GM19043 (cell line): Measurements from ENCODE around the gene TLCD3B.

Experiments
- ATAC-seq: cut with Tn5 transposase; IDR thresholded peaks from one replicate; pipeline ENCODE4 v1.9.1; 2021; ENCODE audit warnings: low read depth; ENCODE audit not compliant: unreplicated experiment

Gene TLCD3B

DNA sequence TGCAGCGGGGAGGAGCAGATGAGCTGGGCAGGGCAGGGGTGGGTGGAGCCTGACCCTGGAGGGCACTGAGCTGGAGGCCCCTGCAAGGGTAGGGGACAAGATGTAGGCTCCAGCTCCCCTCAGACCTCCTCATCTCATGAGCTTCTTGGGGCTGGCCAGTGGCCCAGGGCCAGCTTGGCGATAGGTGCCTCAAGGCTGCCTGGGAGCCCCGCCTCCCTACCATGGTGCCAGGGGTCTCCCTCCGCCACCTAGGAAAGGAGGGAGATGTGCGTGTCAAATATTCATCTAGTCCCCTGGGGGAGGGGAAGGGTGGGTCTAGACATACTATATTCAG is 39.5 kb downstream of the TLCD3B start:
- ATAC-seq: no peak

DNA sequence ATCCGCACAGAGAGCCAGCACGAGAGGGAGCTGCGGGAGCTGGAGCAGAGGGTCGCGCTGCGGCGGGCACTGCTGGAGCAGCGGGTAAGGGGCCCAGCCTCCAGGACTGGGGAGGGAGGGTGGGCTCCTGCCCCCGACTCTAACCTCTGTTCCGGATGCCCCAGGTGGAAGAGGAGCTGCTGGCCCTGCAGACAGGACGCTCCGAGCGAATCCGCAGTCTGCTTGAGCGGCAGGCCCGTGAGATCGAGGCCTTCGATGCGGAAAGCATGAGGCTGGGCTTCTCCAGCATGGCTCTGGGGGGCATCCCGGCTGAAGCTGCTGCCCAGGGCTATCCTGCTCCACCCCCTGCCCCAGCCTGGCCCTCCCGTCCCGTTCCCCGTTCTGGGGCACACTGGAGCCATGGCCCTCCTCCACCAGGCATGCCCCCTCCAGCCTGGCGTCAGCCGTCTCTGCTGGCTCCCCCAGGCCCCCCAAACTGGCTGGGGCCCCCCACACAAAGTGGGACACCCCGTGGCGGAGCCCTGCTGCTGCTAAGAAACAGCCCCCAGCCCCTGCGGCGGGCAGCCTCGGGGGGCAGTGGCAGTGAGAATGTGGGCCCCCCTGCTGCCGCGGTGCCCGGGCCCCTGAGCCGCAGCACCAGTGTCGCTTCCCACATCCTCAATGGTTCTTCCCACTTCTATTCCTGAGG is 40.0 kb downstream of the TLCD3B start:
- no peak for ATAC-seq

DNA sequence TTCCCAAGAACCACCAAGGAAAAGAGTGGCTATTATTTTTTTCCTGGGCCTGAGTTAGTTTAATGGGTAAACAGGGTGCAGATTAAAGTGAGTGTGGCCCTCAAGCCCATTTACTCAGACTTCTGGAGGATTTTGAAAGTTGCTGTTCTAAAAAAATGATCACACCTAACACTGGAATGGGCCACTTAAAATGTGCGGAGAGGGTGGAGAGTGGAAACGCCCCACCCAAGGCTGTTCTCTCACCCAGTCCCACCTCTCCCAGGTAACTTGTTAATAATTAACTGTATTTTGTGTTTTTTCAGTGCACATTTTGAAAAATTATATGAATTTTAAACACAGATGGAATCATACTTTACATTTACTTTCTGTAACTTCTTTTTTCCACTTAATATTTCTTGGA is 41.0 kb downstream of the TLCD3B start:
- ATAC-seq: no peak

DNA sequence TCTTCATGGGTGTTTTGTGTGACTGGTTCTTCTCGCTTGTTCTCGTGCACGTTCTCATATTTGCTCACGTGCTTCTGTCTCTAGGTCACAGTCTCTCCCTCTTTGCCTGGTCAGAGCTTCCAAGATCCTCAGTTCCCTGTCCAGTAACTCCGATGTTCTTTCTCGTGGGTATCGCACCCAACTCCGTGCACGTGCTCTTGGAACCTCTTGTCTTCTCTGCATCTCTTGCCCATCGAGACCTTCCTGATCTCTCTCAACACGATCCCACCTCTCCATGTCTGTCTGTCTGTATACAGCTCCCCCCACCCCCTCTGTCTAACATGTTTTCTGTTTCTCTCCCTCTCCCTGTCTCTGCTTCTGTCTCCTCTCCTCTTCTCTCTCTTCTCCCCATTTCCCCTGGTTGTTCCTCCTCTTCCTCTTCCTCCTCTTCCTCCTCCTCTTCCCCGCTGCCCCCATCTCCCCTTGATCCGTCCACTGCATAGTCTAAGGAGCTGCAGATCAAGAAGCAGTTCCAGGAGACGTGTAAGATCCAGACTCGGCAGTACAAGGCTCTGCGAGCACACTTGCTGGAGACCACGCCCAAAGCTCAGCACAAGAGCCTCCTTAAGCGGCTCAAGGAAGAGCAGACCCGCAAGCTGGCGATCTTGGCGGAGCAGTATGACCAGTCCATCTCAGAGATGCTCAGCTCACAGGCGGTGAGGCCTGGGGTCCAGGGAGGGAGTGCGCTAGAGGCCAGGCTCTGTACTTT is 41.8 kb downstream of the TLCD3B start:
- ATAC-seq: no peak

DNA sequence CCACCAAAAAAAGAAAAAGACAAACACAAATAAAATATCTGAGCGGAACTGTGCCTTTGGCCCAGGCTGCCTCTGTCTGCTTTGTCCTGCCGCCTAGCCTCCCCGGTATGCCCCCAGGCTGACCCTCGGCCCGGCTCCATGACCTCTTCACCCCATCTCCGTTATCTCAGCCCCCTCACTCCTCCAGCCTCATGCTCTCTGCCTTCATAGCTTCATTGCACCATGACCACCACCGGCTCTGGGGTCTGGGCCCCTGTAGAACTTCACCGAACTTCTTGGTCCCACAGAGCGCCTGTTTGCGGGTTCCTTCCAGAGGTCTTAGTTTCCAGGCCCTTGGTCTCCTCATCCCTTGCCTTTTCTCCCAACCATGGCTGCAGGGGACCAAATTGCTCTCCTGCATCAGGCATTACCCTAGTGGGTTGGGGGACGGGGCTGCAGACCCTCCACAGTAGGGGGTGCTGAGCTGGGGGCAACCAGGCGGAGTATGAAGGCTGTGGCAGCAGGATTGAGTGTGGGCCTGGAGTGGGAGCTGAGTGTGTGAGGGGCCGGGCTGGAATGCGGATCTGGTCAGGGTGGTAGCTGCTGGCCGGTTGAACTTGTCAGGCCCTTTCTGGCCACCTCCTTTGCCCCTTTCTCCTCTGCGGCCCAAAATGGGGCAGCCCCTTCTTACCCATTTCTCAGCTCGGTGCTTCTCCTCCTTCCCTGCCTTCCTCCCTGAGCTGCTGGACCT is 42.6 kb downstream of the TLCD3B start:
- no peak for ATAC-seq

DNA sequence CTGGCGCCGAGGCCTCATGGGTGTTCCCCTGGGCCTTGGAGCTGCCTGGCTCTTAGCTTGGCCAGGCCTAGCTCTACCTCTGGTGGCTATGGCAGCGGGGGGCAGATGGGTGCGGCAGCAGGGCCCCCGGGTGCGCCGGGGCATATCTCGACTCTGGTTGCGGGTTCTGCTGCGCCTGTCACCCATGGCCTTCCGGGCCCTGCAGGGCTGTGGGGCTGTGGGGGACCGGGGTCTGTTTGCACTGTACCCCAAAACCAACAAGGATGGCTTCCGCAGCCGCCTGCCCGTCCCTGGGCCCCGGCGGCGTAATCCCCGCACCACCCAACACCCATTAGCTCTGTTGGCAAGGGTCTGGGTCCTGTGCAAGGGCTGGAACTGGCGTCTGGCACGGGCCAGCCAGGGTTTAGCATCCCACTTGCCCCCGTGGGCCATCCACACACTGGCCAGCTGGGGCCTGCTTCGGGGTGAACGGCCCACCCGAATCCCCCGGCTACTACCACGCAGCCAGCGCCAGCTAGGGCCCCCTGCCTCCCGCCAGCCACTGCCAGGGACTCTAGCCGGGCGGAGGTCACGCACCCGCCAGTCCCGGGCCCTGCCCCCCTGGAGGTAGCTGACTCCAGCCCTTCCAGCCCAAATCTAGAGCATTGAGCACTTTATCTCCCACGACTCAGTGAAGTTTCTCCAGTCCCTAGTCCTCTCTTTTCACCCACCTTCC is 43.5 kb downstream of the TLCD3B start:
- no peak for ATAC-seq

DNA sequence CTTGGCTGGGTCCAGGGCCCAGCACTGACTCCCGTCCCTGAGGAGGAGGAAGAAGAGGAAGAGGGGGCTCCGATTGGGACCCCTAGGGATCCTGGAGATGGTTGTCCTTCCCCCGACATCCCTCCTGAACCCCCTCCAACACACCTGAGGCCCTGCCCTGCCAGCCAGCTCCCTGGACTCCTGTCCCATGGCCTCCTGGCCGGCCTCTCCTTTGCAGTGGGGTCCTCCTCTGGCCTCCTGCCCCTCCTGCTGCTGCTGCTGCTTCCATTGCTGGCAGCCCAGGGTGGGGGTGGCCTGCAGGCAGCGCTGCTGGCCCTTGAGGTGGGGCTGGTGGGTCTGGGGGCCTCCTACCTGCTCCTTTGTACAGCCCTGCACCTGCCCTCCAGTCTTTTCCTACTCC is 44.1 kb downstream of the TLCD3B start:
- no peak for ATAC-seq

DNA sequence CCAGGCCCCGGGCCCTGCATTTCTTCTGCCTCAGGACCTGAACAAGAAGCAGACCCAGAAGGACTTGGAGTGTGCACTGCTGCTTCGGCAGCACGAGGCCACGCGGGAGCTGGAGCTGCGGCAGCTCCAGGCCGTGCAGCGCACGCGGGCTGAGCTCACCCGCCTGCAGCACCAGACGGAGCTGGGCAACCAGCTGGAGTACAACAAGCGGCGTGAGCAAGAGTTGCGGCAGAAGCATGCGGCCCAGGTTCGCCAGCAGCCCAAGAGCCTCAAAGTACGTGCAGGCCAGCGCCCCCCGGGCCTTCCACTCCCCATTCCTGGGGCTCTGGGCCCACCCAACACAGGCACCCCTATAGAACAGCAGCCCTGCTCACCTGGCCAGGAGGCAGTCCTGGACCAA is 44.8 kb downstream of the TLCD3B start:
- ATAC-seq: no peak

DNA sequence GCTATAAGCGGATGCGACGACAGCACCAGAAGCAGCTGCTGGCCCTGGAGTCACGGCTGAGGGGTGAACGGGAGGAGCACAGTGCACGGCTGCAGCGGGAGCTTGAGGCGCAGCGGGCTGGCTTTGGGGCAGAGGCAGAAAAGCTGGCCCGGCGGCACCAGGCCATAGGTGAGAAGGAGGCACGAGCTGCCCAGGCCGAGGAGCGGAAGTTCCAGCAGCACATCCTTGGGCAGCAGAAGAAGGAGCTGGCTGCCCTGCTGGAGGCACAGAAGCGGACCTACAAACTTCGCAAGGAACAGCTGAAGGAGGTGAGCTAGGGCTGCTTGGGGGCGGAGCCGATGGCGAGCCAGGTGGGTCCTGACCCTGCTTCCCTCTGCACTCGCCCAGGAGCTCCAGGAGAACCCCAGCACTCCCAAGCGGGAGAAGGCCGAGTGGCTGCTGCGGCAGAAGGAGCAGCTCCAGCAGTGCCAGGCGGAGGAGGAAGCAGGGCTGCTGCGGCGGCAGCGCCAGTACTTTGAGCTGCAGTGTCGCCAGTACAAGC is 45.7 kb downstream of the TLCD3B start:
- no peak for ATAC-seq

DNA sequence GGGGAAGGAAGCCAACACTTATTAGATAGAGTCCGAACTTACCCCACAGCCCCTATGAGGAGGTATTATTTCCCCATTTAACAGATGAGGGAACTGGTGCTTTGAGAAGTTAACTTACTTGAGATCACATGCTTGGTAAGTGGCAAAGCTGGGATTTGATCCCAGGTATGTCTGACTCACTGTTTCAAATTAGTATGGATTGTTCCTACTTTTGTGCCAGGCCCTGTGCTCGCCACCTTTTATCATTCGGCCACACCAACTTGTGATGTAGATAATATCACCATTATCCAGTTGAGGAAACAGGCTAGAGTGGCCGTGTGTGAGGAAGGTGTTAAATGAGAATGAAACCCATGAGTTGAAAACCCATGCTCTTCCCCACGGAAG is 46.3 kb downstream of the TLCD3B start:
- ATAC-seq: no peak

DNA sequence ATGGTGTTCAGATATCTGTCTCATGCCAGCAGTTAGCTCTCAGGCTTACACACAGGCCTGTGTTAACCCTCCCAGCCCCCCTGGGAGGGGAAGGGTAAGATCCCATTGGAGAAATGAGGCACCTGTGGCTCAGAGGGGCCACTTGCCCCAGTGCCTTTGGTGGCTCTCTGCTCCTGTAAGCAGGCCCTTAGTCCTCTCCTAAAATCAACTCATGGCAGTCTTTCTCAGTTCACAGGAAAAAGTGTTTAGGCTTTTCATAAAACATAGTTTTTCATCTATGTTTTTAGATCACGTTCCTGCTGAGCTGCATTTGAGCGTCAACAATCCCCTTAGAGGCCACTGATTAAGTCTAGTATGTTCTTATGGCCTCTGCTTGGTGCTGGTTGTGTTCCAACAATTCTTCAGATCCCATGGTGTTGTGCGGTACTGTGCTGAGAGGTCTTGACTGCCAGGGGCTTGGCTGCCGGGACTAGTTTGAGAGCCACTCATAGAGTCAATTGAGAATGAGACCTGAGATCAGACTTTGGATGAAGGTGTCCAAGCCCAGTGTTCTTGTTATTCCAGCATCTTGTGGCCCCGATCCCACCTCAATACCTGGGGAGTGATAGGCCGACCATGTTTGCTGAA is 46.8 kb downstream of the TLCD3B start:
- no peak for ATAC-seq

DNA sequence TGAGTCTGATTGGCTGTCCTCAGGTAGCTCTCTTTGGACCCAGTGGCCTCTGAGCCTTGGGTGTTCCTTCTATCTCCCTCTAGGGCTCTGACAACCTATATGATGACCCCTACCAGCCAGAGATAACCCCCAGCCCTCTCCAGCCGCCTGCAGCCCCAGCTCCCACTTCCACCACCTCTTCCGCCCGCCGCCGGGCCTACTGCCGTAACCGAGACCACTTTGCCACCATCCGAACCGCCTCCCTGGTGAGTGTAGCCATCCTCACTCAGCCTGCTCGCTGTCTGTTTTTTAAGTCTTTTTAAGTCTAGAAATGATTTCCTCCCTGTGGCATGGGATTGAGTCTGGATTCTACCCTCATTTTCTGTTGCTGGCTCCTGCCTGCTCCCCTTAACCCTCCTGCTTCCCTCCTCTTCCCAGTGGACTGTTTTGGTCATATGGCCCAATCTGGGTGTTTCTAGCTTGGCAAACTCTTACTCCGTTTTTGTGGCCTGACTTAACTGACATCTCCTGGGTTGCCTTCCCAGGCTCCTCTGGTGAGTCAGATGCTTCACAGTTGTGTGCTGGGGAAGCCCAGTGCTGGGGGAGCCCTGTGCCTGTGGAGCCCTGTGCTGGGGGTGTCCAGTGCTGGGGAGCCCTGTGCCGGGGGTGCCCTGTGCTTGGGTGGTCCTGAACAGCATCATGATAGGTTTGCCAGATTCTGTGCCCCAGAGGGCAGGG is 47.5 kb downstream of the TLCD3B start:
- no peak for ATAC-seq

DNA sequence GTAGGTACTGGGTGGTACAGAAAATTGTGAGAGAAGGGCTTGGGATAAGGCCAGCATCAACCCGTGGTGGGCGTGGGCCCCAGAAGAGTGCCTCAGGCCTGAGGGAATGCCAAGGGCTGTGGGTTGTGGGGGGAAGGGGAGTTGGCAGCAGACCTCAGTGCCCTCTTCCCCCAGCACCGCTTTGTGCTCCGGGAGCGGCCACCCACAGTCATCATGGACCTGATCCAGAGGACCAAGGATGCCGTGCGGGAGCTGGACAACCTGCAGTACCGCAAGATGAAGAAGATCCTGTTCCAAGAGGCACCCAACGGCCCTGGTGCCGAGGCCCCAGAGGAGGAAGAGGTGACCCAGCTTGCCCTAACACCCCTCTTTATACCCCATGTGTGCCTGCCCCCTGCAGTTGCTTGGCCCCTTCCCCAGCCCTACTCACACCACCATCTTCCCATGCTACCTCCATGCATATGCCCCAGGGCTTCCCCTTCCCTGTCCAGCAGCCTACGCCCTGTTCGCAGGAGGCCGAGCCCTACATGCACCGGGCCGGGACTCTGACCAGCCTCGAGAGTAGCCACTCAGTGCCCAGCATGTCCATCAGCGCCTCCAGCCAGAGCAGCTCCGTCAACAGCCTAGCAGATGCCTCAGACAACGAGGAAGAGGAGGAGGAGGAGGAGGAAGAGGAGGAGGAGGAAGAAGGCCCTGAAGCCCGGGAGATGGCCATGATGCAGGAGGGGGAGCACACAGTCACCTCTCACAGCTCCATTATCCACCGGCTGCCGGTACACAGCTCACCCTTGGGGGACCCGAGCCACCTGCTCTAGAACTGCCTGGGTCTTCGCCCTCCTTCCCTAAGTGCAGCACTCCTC is 48.3 kb downstream of the TLCD3B start:
- ATAC-seq: no peak

DNA sequence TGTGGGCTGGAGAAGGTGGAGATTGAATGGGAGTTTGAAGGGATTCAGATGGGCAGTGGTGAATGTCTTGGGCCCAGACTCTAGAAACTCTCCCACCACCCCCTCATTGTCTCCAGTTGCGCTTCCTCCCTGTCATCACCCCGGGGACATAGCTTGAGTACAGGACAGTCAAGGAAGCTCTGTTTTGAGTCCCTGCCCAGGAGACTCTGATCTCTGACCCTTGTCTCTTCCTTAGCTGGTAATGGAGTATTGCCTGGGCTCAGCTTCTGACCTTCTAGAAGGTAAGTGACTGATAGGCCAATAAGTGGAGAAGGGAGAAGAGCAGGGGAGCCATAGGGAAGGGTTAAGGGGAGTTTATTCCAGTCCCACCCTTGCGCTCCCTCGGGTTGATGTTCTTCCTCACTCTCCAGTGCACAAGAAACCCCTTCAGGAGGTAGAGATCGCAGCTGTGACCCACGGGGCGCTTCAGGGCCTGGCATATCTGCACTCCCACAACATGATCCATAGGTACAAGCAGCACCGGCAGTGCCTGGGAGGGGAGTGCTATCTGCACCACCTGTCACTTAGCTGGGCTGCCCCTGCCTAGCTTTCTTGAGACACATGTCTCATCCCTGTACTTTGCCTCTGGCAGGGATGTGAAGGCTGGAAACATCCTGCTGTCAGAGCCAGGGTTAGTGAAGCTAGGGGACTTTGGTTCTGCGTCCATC is 52.4 kb downstream of the TLCD3B start:
- no peak for ATAC-seq

DNA sequence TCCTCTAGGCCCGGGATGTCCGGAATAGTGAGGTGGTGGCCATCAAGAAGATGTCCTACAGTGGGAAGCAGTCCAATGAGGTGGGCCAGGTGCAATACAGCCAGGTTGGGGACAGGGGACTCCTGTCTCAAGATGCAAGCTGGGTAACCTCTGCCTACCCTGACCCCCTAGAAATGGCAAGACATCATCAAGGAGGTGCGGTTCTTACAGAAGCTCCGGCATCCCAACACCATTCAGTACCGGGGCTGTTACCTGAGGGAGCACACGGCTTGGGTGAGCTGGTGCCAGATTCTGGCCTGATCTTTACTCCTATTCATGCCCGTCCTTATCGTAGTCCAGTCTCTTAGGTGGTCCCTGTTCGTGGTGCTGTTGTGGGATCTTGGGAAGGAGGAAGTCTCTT is 53.0 kb downstream of the TLCD3B start:
- no peak for ATAC-seq

DNA sequence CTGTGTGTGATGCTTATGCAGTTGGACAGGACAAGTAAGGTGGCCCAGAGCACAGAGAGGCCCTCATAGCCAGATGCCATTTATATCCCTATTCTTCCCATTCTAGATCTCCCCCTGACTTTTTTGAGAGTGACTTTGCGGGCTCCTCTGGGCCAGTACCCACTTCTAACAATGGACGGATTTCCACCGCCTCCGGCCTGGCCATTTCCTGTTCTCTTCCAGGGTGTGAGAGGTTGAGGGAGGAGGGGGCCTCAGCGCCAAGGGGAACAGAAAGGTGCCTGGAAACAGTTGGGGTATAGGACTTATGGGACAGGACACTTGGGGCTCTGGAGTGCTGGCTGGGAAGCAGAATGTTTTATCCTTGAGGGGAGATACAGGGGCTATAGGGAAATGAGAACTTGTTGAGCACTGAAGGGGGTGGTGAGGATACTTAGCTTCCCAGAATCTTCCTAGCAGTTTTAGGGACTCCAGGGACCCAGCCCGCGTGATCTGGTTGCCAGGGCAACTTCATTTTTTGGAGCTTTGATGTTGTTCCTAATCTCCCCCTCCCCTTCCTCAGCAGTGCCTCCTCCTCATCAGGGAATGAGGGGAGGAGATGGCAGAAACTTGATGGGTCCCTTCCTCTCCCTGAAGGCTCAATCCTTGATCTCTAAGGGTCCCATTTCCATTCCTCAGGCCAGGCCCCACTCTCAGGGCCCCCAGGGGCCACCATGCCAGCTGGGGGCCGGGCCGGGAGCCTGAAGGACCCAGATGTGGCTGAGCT is 53.8 kb downstream of the TLCD3B start:
- no peak for ATAC-seq

DNA sequence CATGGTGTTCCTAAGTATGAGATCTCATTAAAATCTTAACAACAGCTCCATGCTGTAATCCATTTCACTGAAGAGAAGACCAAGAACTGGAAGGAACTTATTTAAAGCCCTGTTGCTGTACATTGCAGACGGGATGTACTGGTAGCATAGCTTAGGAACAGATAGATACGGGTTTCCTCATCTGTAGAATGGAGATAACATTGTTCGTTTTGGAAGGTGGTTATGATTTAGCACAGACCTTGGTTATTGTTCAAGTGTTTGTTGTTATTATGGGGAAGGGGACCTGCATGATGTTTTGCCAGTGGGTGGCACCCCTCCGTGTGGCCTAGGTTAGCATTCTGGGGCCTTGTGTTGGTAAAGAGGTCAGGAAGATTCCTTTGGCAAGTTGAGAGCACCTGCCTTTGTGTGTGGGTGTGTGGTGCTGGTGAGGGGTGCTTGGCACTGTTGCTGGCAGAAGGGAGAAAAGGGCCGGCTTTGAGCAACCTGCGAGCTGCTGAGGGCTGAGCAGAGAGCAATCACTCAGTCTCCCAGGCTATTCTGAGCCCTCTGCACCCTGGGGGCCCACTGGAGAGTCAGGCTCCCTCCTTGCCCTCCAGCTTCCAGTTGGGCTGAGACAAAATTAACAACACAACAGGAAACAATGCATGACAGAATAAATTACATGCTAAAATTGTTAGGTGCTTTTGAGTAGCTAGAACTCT is 55.1 kb downstream of the TLCD3B start:
- no peak for ATAC-seq
